ENCODE measurements around the gene ANKS1A.

DNA sequence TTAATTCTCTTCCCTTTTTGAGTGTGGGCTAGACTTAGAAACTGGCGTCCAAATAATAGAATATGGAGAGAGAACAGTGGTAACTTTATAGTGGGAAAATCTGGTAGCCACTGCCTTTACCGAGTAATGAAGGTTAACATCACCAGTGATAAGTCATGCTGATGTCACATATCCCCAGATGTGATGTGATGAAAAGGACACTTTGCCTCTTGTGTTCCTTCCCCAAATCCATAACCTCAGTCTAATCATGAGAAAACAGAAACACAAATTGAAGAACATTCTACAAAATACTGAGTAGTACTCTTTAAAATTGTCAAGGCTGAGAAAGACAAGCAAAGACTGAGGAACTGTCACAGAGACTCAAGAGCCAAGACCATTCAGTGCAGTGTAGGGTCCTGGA is 17.8 kb downstream of the ANKS1A start:
- TF ChIP-seq, protein P1, sequence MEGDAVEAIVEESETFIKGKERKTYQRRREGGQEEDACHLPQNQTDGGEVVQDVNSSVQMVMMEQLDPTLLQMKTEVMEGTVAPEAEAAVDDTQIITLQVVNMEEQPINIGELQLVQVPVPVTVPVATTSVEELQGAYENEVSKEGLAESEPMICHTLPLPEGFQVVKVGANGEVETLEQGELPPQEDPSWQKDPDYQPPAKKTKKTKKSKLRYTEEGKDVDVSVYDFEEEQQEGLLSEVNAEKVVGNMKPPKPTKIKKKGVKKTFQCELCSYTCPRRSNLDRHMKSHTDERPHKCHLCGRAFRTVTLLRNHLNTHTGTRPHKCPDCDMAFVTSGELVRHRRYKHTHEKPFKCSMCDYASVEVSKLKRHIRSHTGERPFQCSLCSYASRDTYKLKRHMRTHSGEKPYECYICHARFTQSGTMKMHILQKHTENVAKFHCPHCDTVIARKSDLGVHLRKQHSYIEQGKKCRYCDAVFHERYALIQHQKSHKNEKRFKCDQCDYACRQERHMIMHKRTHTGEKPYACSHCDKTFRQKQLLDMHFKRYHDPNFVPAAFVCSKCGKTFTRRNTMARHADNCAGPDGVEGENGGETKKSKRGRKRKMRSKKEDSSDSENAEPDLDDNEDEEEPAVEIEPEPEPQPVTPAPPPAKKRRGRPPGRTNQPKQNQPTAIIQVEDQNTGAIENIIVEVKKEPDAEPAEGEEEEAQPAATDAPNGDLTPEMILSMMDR (IDR thresholded peaks at IDR 0.05; ENCODE audit: low read length), result no peak
- no peak for TF ChIP-seq EZH2 (optimal IDR thresholded peaks at IDR 0.05; ENCODE audit: low read depth, low read length)

Data from MM.1S (cell line).